ENCODE results near the gene MPZ.
A peak's percentile ranks its signal among the peaks of the same experiment; 100 is the strongest.
"Not testable (repeated sequence)": the region's sequence is repeated elsewhere in the genome, so short reads cannot be mapped to it uniquely, and the experiment has no call there.

Gene MPZ

DNA sequence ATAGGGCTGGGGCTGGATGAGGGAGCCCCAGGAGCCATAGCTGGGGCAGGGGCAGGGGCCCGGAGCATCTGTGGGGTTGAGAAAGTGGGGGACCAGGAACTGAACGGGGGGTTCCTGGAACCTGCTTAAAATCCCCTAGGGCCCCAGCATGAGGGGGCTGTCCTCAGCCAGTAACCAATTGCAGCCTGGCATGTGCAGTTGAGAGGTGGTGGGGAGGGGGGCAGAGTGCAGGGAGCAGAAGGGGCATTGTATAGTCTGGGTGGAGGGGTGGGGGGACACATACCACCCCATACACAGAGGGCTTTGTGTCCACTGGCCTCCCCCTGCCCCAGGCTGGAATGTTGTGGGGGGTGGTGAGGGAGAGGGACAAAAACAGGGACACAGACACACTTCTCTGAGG is at the start of gene MPZ:
Gene MPZ (minus strand): TSS at position 101 of the 400 bp plus-strand sequence. CDS start 63 bp downstream, at position 38.
- no peak for DNase-seq (ENCODE audit: extremely low read depth in 1 of 2, low read depth in 1 of 2)

DNA sequence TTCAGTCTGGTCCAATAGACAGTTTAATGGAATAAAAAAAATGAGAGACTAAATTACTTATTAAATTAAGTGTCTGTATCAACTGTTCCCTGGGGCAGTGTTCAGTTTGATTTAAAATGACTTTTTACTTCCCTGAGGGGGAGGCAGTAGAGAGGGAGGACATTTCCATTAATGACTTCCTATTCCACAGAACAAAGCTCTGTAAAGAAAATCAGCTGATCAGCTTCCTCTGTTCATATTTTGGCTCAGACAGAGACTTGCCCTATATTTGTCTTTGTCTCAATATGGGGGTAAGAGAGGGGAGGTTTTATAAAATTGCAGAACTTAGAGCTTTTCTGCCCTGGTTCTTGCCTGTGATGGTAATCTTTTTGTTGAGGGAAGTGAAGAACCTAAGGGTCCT is 49.5 kb upstream of the MPZ start:
- DNase-seq (ENCODE audit: extremely low read depth in 1 of 2, low read depth in 1 of 2) = no peak

DNA sequence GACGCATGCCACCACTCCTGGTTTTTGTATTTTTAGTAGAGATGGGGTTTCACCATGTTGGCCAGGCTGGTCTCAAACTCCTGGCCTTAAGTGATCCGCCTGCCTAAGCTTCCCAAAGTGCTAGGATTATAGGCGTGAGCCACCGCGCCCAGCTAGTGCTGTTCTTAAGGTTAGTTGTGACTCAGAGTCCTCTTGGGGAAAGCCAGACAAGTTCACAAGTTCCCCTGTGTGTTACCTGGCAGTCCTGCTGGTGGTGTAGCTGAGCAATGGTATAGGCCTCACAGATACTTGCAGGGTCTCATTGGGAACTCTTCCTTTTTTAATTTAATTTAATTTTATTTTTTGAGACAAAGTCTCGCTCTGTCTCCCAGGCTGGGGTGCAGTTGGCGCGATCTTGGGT is 47.3 kb upstream of the MPZ start:
- no peak for DNase-seq (ENCODE audit: extremely low read depth in 1 of 2, low read depth in 1 of 2)

DNA sequence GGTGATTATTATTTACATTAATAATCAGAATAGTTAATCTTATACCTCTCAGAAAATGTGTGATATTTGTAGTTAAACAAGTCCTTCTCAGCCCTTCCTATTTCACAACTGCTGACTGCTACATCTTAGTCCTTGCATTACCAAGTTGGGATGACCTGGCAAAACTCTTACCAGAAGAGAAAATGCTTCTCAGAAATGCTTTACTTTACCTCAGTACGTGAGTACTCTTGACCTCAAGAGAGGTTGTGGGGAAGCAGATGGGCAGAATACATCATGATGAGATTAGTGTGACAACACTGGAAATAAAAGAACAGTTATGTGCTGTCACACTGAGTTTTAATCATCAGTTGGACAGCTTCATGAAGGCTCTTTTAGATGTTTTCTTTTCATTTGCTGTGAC is 41.7 kb upstream of the MPZ start:
- no peak for DNase-seq (ENCODE audit: extremely low read depth in 1 of 2, low read depth in 1 of 2)

DNA sequence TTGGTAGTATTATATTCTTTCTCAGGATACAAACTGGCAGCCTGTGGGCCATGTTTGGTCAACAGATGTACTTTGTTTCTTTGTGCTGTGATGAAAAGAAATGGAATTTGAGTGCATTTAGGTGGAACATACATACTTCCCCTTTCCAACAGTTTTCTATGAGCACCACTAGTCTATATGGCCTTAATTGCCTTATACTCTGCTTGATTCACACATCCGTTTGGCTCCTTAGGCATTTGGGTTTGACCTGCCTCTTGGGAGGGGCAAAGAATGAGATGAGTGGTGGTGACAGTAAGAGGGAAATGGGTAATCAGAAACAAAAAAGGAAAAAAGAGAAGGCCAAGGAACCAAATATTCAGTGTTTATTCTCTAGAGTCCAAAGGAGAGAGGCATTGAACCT is 40.9 kb upstream of the MPZ start:
- no peak for DNase-seq (ENCODE audit: extremely low read depth in 1 of 2, low read depth in 1 of 2)

DNA sequence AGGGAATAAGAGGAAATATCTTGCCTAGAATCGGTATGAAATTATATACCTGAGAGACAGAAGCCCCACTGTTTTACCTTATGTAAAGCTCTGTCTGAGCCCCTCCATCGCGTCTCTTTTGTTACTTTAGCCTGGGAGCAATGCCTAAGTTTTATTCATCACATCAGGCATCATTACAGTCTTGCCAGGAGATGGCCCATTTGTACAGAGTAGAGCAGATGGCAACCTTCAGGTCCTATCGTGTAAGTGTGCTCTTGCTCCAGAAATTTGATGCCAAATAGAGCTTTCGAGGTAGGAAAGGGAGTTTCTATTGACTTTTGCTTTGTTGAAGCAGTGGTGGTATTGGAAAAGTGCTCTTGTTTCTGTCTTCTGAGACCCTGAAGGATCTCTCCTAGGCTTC is 33.1 kb upstream of the MPZ start:
- no peak for DNase-seq (ENCODE audit: extremely low read depth in 1 of 2, low read depth in 1 of 2)

DNA sequence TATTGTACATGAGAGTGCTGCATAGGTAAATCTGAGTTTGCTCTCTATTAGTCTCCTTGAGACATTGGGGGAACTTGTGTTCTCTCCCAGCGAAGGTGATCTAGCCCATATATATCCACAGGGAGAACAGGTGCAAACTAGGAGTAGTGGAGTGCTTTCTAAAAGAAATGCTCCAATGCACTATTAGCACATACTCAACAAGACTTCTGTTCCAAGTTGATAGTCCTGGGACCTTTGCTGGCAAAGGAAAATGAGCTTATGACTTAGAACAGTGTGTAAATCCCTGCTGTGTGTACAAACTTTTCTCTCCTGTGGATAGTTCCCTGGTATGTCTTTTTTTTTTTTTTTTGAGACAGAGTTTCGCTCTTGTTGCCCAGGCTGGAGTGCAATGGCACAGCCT is 32.4 kb upstream of the MPZ start:
- DNase-seq (ENCODE audit: extremely low read depth in 1 of 2, low read depth in 1 of 2) = no peak

DNA sequence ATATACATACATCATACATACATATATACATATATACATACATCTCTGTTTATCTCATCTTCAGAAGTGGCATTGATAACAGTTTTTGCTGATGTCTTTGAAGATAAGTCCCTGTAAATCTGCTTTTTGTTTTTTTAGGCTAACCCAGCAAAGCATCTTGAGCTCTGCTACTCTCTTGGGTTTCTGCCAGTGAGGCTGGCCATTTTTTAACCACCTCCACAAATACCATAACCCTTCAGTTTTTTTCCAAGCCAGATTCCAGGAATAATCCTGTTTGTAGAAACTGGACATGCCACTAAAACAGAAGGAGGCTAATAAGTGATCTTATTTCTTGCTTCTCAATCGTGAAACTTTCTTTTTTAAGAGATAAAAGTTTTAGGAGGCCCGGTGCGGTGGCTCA is 26.0 kb upstream of the MPZ start:
- DNase-seq (ENCODE audit: extremely low read depth in 1 of 2, low read depth in 1 of 2) = no peak

DNA sequence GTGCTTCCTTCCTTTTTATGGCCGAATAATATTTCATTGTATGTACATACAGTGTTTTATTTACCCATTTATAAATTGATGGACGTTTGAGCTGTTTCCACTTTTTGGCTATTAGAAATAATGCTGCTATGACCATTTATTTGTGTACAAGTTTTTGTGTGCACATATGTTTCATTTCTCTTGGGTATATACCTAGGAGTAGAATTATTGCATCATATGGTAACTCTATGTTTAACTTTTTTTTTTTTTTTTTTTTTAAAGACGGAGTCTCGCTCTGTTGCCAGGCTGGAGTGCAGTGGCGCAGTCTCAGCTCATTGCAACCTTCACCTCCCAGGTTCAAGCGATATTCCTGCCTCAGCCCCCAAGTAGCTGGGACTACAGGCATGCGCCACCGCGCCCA is 23.4 kb upstream of the MPZ start:
- no peak for DNase-seq (ENCODE audit: extremely low read depth in 1 of 2, low read depth in 1 of 2)

DNA sequence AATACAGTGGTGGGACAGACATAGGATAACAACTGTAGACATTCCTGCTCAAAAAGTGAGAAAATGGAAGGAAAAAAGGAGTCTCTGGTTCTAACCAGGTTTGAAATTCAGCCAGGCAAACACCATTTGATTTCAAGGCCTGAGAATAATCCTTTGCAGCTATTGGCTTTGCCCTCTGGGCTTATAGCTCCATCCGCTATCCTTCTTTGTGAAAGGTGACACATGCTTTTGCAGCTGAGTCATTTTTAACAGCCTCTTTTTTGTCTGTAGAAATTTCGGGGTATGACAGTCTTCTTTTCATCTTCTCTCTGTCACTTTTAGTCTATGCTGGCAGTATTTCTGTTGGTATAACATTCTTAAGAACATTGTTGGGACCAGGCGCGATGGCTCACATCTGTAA is 20.6 kb upstream of the MPZ start:
- no peak for DNase-seq (ENCODE audit: extremely low read depth in 1 of 2, low read depth in 1 of 2)

DNA sequence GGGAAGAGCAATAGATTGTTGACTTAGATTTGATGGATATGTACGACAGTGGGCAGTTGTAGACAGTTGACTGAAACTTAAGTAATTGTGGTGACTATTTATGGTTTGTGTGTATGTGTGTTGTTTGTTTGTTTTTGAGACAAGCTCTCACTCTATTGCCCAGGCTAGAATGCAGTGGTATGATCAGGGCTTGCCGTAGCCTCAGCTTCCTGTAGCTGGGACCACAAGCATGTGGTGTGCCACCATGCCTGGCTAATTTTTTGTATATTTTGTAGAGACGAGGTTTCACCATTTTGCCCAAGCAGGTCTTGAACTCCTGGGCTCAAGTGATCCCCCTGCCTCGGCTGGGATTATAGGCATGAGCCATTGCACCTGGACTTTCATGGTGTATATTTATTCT is 14.3 kb upstream of the MPZ start:
- DNase-seq (ENCODE audit: extremely low read depth in 1 of 2, low read depth in 1 of 2) = no peak

DNA sequence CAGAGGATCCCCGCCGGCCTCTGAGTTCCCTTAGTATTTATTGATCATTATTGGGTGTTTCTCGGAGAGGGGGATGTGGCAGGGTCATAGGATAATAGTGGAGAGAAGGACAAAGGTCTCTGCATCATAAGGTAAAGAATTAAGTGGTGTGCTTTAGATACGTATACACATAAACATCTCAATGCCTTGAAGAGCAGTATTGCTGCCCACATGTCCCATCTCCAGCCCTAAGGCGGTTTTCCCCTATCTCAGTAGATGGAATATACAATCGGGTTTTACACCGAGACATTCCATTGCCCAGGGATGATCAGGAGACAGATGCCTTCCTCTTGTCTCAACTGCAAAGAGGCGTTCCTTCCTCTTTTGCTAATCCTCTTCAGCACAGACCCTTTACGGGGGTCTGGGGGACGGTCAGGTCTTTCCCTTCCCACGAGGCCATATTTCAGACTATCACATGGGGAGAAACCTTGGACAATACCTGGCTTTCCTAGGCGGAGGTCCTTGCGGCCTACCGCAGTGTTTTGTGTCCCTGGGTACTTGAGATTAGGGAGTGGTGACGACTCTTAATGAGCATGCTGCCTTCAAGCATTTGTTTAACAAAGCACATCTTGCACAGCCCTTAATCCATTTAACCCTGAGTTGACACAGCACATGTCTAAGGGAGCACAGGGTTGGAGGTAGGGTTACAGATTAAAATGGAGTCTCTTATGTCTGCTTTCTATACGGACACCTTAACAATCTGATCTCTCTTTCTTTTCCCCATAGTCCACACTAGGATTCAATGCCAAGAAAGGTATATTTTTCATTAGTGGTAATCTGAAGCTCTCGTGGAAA is 6.3 kb upstream of the MPZ start:
- not testable (repeated sequence) for DNase-seq (ENCODE audit: extremely low read depth in 1 of 2, low read depth in 1 of 2)

DNA sequence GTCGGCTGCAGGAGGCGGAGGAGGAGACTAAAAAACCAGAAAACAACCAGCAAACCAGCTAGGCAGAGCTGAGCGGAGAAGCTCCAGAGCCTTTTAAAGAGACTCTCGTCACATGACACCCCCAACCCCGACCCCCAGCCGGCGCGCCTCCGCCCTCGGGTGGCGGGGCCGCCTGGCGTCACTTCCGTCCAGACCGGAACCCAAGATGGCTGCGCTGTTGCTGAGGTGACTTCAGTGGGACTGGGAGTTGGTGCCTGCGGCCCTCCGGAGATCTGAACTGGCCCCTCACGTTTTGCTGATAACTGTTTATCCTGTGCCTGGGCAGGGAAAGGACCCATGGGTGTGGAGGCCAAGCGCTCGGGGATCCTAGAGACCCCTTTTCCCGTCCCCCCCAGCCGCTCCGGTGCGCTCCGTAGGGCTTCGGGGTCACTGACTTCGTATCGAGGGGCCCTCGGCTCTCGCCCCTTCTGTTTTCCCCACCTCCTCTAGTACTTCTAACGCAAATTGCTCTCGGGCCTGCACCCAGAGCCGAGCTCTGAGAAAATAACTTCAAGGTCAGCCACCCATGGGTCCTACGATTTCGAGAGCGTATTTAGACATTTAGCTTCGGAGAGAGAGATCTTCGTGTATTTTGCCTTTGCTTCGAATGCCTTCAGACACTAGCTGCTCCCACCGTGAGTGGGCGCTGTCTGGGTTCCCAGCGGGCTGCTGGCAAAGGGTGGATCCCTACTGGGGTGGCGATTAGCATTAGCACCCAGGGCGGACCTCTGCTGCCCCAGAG is 4.6 kb upstream of the MPZ start, which contains the start of gene SDHC:
Gene SDHC (plus strand): TSS at position 181 of the 781 bp plus-strand sequence. CDS start 25 bp downstream, at position 206.
- DNase-seq (ENCODE audit: extremely low read depth in 1 of 2, low read depth in 1 of 2) = peak; percentile 77 to 85

DNA sequence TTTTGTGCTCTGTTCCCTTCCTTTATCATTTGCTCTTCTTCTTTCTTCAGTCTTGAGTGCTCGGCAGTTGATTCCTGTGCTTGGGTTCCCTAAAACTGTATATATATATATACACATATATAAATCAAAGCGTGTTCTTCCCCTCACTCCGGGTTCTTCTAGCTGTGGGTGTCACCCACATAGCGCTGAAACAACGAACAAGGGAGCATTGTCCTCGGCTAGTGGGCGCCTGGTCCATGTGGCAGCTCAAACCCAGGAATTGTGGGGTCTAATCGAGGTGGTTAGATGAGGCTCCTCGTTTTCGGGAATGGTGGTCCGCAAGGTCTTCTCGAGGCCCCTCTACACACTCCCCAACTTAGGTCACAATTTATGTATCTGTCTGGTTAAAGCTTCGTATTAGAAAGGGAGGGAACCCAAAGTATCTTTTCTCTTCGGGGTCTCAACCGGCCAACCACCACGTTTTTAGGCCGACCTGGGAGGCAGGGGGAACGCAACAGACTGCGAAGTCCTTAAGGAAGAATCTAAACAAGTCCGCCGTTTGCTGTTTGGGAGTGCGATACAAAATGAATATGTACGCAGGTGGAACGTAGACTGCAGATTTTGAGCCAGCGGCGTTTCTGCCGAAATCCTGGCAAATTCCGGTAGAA is 3.9 kb upstream of the MPZ start:
- no peak for DNase-seq (ENCODE audit: extremely low read depth in 1 of 2, low read depth in 1 of 2)

DNA sequence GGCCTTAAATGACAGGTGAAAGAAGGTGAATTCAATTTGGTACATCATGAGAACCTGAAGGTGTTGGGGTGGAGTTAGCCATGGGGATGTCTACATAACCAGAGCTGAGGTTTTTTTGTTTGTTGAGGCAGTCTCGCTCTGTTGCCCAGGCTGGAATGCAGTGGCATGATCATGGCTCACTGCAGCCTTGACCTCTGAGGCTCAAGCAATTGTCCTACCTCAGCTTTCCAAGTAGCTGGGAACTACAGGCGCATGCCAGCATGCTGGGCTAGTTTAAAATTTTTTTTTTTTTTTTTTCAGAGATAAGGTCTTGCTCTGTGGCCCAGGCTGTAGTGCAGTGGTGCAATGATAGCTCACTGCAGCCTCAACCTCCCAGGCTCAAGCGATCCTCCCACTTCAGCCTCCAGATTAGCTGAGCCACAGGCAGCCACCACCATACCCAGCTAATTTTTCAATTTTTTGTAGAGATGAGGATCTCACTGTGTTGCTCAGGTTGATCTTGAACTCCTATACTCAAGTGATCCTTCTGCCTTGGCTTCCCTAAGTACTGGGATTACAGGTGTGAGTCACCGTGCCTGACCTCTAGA is 1.9 kb upstream of the MPZ start:
- DNase-seq (ENCODE audit: extremely low read depth in 1 of 2, low read depth in 1 of 2) = no peak

DNA sequence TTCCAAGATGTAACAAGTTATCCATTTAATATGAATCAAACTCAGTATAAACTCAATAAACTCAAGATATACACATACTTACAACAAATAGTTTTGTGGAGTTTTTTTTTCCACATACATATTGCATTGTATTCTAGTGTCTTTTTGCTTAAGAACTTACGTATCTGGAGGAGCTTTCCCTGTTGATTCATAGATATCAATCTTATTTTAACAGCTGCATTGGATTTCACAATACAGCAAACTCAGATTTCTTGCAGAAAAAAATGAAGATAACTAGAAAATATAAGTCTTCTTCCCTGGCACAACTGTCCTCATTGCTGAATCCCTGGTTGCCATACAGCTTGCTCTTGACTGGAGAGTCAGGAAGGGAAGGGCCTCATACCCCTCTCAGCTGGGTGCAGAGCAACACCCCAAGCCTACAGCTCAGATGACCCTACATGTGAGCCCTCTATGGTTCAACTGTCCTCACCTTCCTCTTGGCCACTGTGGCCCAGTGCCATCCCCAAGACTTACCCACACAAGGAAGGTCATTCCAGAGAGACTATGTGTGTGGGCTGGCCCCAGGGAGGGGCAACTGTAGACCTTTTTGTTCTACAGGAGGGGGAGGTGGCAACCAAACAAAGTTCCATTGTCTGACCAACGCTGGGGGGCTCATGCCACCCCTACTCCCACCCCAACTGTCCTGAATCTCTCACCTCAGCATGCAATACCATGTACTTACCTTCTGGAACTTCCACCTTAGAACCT is 1.7 kb downstream of the MPZ start:
- DNase-seq (ENCODE audit: extremely low read depth in 1 of 2, low read depth in 1 of 2) = no peak

DNA sequence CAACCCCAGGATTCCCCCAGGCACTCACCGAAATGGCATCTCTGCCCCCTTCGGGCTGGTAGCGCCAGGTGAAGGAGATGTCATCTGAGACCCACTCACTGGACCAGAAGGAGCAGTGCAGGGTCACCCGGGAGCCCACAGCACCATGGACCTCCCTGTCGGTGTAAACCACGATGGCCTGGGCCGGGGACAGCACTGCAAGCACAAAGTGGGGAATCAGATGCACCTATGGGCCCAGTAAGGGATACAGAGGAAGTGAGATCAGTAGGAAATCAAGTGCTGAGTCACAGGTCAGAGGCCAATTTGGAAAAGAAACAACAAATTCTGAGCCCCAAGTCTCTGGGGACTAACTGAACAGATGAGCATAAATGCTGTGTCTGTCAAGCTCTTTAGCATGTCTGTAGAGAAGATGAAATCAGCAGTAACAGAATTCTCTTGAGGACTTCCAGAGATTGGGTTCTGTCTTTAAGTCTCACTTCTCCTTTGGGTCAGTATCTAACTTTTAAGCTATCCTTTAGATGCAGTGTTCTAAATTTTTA is 2.5 kb downstream of the MPZ start:
- DNase-seq (ENCODE audit: extremely low read depth in 1 of 2, low read depth in 1 of 2) = no peak

DNA sequence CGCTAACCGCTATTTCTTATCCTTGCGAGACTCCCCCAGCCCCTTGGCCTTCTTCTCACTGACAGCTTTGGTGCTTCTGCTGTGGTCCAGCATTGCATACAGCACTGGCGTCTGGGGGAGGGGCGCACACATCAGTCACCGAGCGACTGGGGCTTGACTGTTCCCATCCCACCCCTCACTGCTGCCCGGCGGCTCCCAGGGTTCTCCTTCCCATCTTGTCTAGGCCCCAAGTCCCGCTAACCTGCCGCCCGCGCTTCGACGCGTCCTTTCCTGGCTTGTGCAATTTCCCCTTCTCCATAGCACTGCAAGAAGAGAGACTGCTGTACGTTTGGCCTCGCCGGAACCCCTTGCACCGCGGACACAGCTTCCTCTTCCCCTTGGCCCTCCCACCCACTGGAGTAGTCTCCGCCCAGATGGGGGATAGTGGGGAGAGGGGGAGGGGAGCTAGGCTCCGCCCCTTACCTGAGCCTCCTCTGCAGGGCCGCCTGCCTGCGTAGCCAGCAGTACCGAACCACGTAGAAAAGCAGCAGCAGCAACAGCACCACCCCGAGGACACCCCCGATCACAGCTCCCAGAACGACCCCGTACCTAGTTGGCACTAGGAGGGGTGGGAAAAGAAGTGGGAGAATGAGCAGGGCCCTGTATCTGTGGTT is 3.8 kb downstream of the MPZ start:
- peak; percentile 73 for DNase-seq (ENCODE audit: extremely low read depth in 1 of 2, low read depth in 1 of 2)

DNA sequence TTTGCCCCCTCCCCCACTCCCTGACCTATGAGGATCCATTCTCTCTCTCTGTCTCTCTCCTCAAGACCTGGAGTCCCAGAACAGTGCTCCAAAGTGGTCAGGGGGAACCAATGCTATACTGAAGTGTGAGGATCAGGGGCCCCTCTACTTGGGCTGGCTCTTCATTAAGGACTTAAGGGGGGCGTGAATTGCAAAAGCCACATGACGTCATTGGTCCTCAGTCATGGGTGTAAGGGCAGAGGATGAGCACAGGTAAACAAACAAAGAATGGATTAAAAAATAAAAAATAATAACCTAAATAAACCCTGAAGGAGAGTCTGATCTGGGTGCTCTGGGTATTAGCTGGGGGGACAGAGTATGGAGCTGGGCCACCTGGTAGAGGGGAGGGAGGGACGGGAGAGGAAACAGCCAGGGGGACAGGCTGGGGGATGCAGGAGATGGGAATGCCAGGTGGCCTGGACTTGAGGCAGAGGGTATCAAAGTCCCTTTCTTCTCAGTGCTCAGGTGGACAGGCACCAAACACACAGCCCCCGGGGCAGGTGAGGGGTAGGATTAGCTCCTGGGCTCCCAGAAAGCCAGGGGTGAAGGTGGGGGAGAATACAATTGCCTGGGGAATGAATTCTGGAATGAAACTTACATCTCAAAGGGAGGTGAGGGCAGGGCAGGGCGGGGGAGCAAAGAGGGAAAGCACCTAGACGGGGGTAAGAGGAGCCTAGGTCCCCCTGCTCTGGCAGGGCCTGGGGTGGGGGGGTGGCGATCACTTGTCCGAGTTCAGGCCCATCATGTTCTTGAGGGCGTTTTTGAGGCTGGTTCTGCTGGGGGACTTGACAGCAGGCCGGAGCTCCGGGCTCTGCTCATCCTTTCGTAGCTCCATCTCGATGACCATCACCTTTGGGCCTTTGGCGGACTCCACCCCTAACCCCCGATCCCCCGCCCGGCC is 4.6 kb downstream of the MPZ start:
- no peak for DNase-seq (ENCODE audit: extremely low read depth in 1 of 2, low read depth in 1 of 2)

Measured in activated CD8-positive, alpha-beta memory T cell treated with anti-CD3 and anti-CD28 coated beads for 1 hour (primary cell).